DOHH2 (cell line): ENCODE measurements around the gene EIPR1.

Experiments used
- H3F3A ChIP-seq: fragments of 200-600 bp; sonication (generic), shearing (Covaris generic); 2 replicates; pipeline ENCODE4 v1.6.0; 2016; ENCODE audit warnings: antibody characterized with exemption, mild to moderate bottlenecking; ENCODE audit not compliant: control insufficient read depth, insufficient read depth
- H3K27ac ChIP-seq: fragments of 200-600 bp; sonication (generic); 2 replicates; pipeline ENCODE4 v1.5.1; 2014; ENCODE audit warnings: low read depth, mild to moderate bottlenecking, low read length, moderate library complexity
- H3K27me3 ChIP-seq: fragments of 200-600 bp; sonication (generic); 2 replicates; pipeline ENCODE4 v1.6.1; 2014; ENCODE audit warnings: mild to moderate bottlenecking, low read length, mixed read lengths; ENCODE audit not compliant: control insufficient read depth
- H3K36me3 ChIP-seq: fragments of 200-600 bp; sonication (generic); 2 replicates; pipeline ENCODE4 v1.6.1; 2014; ENCODE audit warnings: mild to moderate bottlenecking, low read length, moderate library complexity, mixed read lengths; ENCODE audit not compliant: control insufficient read depth
- H3K4me1 ChIP-seq: fragments of 200-600 bp; sonication (generic); 2 replicates; pipeline ENCODE4 v1.6.1; 2014; ENCODE audit warnings: mild to moderate bottlenecking, low read length, mixed read lengths; ENCODE audit not compliant: control insufficient read depth
- H3K4me2 ChIP-seq: fragments of 200-600 bp; sonication (generic); 2 replicates; pipeline ENCODE4 v1.6.0; 2014; ENCODE audit warnings: mild to moderate bottlenecking, low read length, moderate library complexity
- H3K4me3 ChIP-seq: fragments of 200-600 bp; sonication (generic); 2 replicates; pipeline ENCODE4 v1.5.1; 2014; ENCODE audit warnings: mild to moderate bottlenecking, low read length, mixed read lengths
- H3K79me2 ChIP-seq: fragments of 200-600 bp; sonication (generic); 2 replicates; pipeline ENCODE4 v1.6.1; 2014; ENCODE audit warnings: mild to moderate bottlenecking, low read length, mixed read lengths; ENCODE audit not compliant: control insufficient read depth
- H3K9me2 ChIP-seq: fragments of 200-600 bp; sonication (generic); replicated peaks from 2 replicates; pipeline ENCODE4 v1.6.1; 2014; ENCODE audit warnings: mild to moderate bottlenecking, low read length, mixed read lengths; ENCODE audit not compliant: control insufficient read depth
- H3K9me3 ChIP-seq: fragments of 200-600 bp; sonication (generic); 2 replicates; pipeline ENCODE4 v1.6.1; 2014; ENCODE audit warnings: antibody characterized with exemption, low read length, mixed read lengths; ENCODE audit not compliant: control insufficient read depth, insufficient read depth
- H4K20me1 ChIP-seq: fragments of 200-600 bp; sonication (generic); 2 replicates; pipeline ENCODE4 v1.6.0; 2014; ENCODE audit warnings: low read depth, mild to moderate bottlenecking, antibody characterized with exemption, low read length, moderate library complexity; ENCODE audit not compliant: control insufficient read depth, insufficient read depth
- CTCF ChIP-seq: fragments of 200-600 bp; sonication (generic); IDR thresholded peaks from one replicate; pipeline ENCODE4 v1.5.1; 2014; ENCODE audit warnings: antibody characterized with exemption, mild to moderate bottlenecking, low read depth, low read length; ENCODE audit not compliant: poor library complexity, severe bottlenecking
- EZH2phosphoT487 ChIP-seq: fragments of 200-600 bp; sonication (generic); IDR thresholded peaks from 2 replicates; pipeline ENCODE4 v1.6.1; 2017; ENCODE audit warnings: borderline replicate concordance, mild to moderate bottlenecking, antibody characterized with exemption, low read length, moderate library complexity, mixed read lengths

The EIPR1 gene

GRCh38 chr2:3223080-3223923 lies 154.3 kb downstream of the EIPR1 start:
- TF ChIP-seq CTCF: no peak
- TF ChIP-seq EZH2phosphoT487: no peak
- no peak overlapping the region for H3K4me2 ChIP-seq
- no peaks in the 10 kb centered on the region for H3K36me3 ChIP-seq

GRCh38 chr2:3222636-3223035 lies 155.0 kb downstream of the EIPR1 start:
- Histone ChIP-seq H3K79me2 (peaks cover 11% of the 10 kb centered on the region), H4K20me1 (no peaks in the 10 kb centered on the region), H3K27me3 (no peaks in the 10 kb centered on the region), H3K4me2 (no peak overlapping the region), H3K9me3 (peaks cover 26% of the 10 kb centered on the region), H3K27ac (no peak overlapping the region), H3K9me2 (no peaks in the 10 kb centered on the region), H3K36me3 (no peaks in the 10 kb centered on the region), H3K4me1 (no peaks in the 10 kb centered on the region), H3F3A (peaks cover 12% of the 10 kb centered on the region), H3K4me3 (no peak overlapping the region)
- TF ChIP-seq CTCF (no peak), EZH2phosphoT487 (no peak)

More at GRCh38 chr2:3223080-3223923, 154.3 kb downstream of the EIPR1 start:
- Histone ChIP-seq H3F3A (peaks cover 12% of the 10 kb centered on the region), H3K4me1 (no peaks in the 10 kb centered on the region), H3K9me2 (no peaks in the 10 kb centered on the region), H3K27me3 (no peaks in the 10 kb centered on the region), H3K79me2 (peaks cover 11% of the 10 kb centered on the region), H3K4me3 (no peak overlapping the region), H3K27ac (no peak overlapping the region), H3K9me3 (peaks cover 26% of the 10 kb centered on the region), H4K20me1 (no peaks in the 10 kb centered on the region)

DNA sequence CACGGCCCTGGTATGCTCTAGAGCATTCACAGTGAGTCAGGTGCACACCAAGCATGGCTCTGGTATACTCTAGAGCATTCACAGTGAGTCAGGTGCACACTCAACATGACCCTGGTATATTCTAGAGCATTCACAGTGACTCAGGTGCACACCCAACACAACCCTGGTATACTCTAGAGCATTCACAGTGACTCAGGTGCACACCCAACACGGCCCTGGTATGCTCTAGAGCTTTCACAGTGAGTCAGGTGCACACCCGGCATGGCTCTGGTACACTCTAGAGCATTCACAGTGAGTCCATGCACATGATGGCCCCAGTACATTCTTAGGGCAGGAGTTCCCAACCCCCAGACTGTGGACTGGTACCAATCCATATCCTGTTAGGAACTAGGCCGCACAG lies 158.1 kb downstream of the EIPR1 start:
- TF ChIP-seq CTCF (no peak), EZH2phosphoT487 (no peak)
- Histone ChIP-seq H3K4me1 (no peaks in the 10 kb centered on the region), H3K27me3 (no peaks in the 10 kb centered on the region), H3K4me2 (no peak overlapping the region), H3K9me3 (peaks cover 26% of the 10 kb centered on the region), H3K27ac (no peak overlapping the region), H3K79me2 (peaks cover 11% of the 10 kb centered on the region), H4K20me1 (no peaks in the 10 kb centered on the region), H3K36me3 (no peaks in the 10 kb centered on the region), H3K4me3 (no peak overlapping the region), H3K9me2 (no peaks in the 10 kb centered on the region), H3F3A (peaks cover 12% of the 10 kb centered on the region)
